ENCODE measurements around the gene ADAM15.

The ADAM15 gene

GRCh38 chr1:155043793-155044192 lies 7.3 kb upstream of the ADAM15 start:
- DNase-seq (ENCODE audit: low spot score): no peak
- Histone ChIP-seq H3K27me3 (ENCODE audit: insufficient read depth, poor library complexity, severe bottlenecking) (no peaks in the 10 kb centered on the region), H3K27ac (ENCODE audit: poor library complexity, severe bottlenecking) (no peak overlapping the region), H3K4me3 (ENCODE audit: severe bottlenecking) (no peak overlapping the region), H3K9me3 (ENCODE audit: severe bottlenecking) (no peaks in the 10 kb centered on the region), H3K36me3 (ENCODE audit: low read depth) (no peaks in the 10 kb centered on the region), H3K4me1 (ENCODE audit: insufficient read depth, poor library complexity, severe bottlenecking) (peaks cover 13% of the 10 kb centered on the region)
- ATAC-seq (ENCODE audit: low read depth): no peak
- no peak for TF ChIP-seq CTCF (IDR thresholded peaks at IDR 0.05; ENCODE audit: poor library complexity, severe bottlenecking)

GRCh38 chr1:155044365-155044764 lies 6.8 kb upstream of the ADAM15 start:
- Histone ChIP-seq H3K27ac (ENCODE audit: poor library complexity, severe bottlenecking) (peak overlapping the region; percentile 8), H3K4me3 (ENCODE audit: severe bottlenecking) (no peak overlapping the region), H3K36me3 (ENCODE audit: low read depth) (no peaks in the 10 kb centered on the region), H3K4me1 (ENCODE audit: insufficient read depth, poor library complexity, severe bottlenecking) (peaks cover 8% of the 10 kb centered on the region), H3K27me3 (ENCODE audit: insufficient read depth, poor library complexity, severe bottlenecking) (no peaks in the 10 kb centered on the region), H3K9me3 (ENCODE audit: severe bottlenecking) (no peaks in the 10 kb centered on the region)
- ATAC-seq (ENCODE audit: low read depth) (no peak), DNase-seq (ENCODE audit: low spot score) (no peak)
- no peak for TF ChIP-seq CTCF (IDR thresholded peaks at IDR 0.05; ENCODE audit: poor library complexity, severe bottlenecking)

- Histone ChIP-seq H3K4me3 (ENCODE audit: severe bottlenecking) (no peak overlapping the region), H3K36me3 (ENCODE audit: low read depth) (no peaks in the 10 kb centered on the region), H3K4me1 (ENCODE audit: insufficient read depth, poor library complexity, severe bottlenecking) (peaks cover 15% of the 10 kb centered on the region), H3K9me3 (ENCODE audit: severe bottlenecking) (no peaks in the 10 kb centered on the region), H3K27me3 (ENCODE audit: insufficient read depth, poor library complexity, severe bottlenecking) (no peaks in the 10 kb centered on the region), H3K27ac (ENCODE audit: poor library complexity, severe bottlenecking) (peak overlapping the region; percentile 8)
- TF ChIP-seq CTCF (IDR thresholded peaks at IDR 0.05; ENCODE audit: poor library complexity, severe bottlenecking): peak; percentile 85
- ATAC-seq (ENCODE audit: low read depth) (peak; percentile 88), DNase-seq (ENCODE audit: low spot score) (peak; percentile 69)
Measured at GRCh38 chr1:155044812-155045657, 6.1 kb upstream of the ADAM15 start.

- Histone ChIP-seq H3K27me3 (ENCODE audit: insufficient read depth, poor library complexity, severe bottlenecking) (no peaks in the 10 kb centered on the region), H3K27ac (ENCODE audit: poor library complexity, severe bottlenecking) (peak overlapping the region; percentile 89), H3K4me3 (ENCODE audit: severe bottlenecking) (no peak overlapping the region), H3K4me1 (ENCODE audit: insufficient read depth, poor library complexity, severe bottlenecking) (peaks cover 22% of the 10 kb centered on the region), H3K9me3 (ENCODE audit: severe bottlenecking) (no peaks in the 10 kb centered on the region), H3K36me3 (ENCODE audit: low read depth) (peaks cover 9% of the 10 kb centered on the region)
- DNase-seq (ENCODE audit: low spot score) (no peak), ATAC-seq (ENCODE audit: low read depth) (no peak)
- TF ChIP-seq CTCF (IDR thresholded peaks at IDR 0.05; ENCODE audit: poor library complexity, severe bottlenecking): no peak
Measured at GRCh38 chr1:155048449-155049334, 2.4 kb upstream of the ADAM15 start.
